ENCODE data around the gene PTPN3.
A peak's percentile ranks its signal among the peaks of the same experiment; 100 is the strongest.

PTPN3 gene

GRCh38 chr9:109454041-109454440 is 44.1 kb downstream of the PTPN3 start:
- DNase-seq (ENCODE audit: low spot score), result no peak

GRCh38 chr9:109453210-109453842 is 44.8 kb downstream of the PTPN3 start:
- no peak for DNase-seq (ENCODE audit: low spot score)

GRCh38 chr9:109452761-109453160 is 45.3 kb downstream of the PTPN3 start:
- no peak for DNase-seq (ENCODE audit: low spot score)

- DNase-seq (ENCODE audit: low spot score), result no peak
Observed at GRCh38 chr9:109451311-109452025, 46.6 kb downstream of the PTPN3 start.

GRCh38 chr9:109450346-109450745 is 47.8 kb downstream of the PTPN3 start:
- no peak for DNase-seq (ENCODE audit: low spot score)

GRCh38 chr9:109449036-109449798 is 48.9 kb downstream of the PTPN3 start:
- no peak for DNase-seq (ENCODE audit: low spot score)

- no peak for DNase-seq (ENCODE audit: low spot score)
Observed at GRCh38 chr9:109448223-109448622, 49.9 kb downstream of the PTPN3 start.

GRCh38 chr9:109447329-109448076 is 50.6 kb downstream of the PTPN3 start:
- DNase-seq (ENCODE audit: low spot score), result peak; percentile 41

- no peak for DNase-seq (ENCODE audit: low spot score)
Observed at GRCh38 chr9:109444771-109445320, 53.3 kb downstream of the PTPN3 start.

GRCh38 chr9:109442716-109443115 is 55.4 kb downstream of the PTPN3 start:
- no peak for DNase-seq (ENCODE audit: low spot score)

- no peak for DNase-seq (ENCODE audit: low spot score)
Observed at GRCh38 chr9:109441296-109441695, 56.8 kb downstream of the PTPN3 start.

GRCh38 chr9:109440797-109441287 is 57.3 kb downstream of the PTPN3 start:
- peak; percentile 81 for DNase-seq (ENCODE audit: low spot score)

GRCh38 chr9:109440117-109440515 is 58.0 kb downstream of the PTPN3 start:
- no peak for DNase-seq (ENCODE audit: low spot score)

GRCh38 chr9:109439378-109440116 is 58.6 kb downstream of the PTPN3 start:
- DNase-seq (ENCODE audit: low spot score), result no peak

GRCh38 chr9:109437286-109437685 is 60.8 kb downstream of the PTPN3 start:
- no peak for DNase-seq (ENCODE audit: low spot score)

GRCh38 chr9:109436071-109436470 is 62.0 kb downstream of the PTPN3 start:
- DNase-seq (ENCODE audit: low spot score), result no peak

GRCh38 chr9:109433476-109433875 is 64.6 kb downstream of the PTPN3 start:
- no peak for DNase-seq (ENCODE audit: low spot score)

- no peak for DNase-seq (ENCODE audit: low spot score)
Observed at GRCh38 chr9:109430231-109430630, 67.9 kb downstream of the PTPN3 start.

- DNase-seq (ENCODE audit: low spot score), result no peak
Observed at GRCh38 chr9:109428854-109429253, 69.3 kb downstream of the PTPN3 start.

GRCh38 chr9:109427886-109428285 is 70.2 kb downstream of the PTPN3 start:
- DNase-seq (ENCODE audit: low spot score), result no peak
